GM13976 (cell line): ENCODE results near the gene TMEM50A.

Experiments
- DNase-seq: peaks from one replicate; pipeline ENCODE4 v3.0.0; 2012; ENCODE audit warnings: low spot score
- in situ Hi-C: fragments of 300-500 bp; cut with MboI; formaldehyde crosslinking; loops from one replicate; pipeline ENCODE4 v1.12.0; 2022; ENCODE audit warnings: low sequenced_read_pairs, mixed read lengths, inconsistent platforms; ENCODE audit not compliant: unreplicated experiment
- TF ChIP-seq, protein P1 (sequence below): IDR thresholded peaks from 2 replicates; pipeline ENCODE4 v1.5.1; 2012; ENCODE audit warnings: borderline replicate concordance, mild to moderate bottlenecking; ENCODE audit not compliant: insufficient read depth; ENCODE audit errors: extremely low read depth, missing control alignments, control extremely low read depth

The TMEM50A gene

GRCh38 chr1:25343872-25344271, 5.7 kb downstream of the TMEM50A start:
- TF ChIP-seq, protein P1, sequence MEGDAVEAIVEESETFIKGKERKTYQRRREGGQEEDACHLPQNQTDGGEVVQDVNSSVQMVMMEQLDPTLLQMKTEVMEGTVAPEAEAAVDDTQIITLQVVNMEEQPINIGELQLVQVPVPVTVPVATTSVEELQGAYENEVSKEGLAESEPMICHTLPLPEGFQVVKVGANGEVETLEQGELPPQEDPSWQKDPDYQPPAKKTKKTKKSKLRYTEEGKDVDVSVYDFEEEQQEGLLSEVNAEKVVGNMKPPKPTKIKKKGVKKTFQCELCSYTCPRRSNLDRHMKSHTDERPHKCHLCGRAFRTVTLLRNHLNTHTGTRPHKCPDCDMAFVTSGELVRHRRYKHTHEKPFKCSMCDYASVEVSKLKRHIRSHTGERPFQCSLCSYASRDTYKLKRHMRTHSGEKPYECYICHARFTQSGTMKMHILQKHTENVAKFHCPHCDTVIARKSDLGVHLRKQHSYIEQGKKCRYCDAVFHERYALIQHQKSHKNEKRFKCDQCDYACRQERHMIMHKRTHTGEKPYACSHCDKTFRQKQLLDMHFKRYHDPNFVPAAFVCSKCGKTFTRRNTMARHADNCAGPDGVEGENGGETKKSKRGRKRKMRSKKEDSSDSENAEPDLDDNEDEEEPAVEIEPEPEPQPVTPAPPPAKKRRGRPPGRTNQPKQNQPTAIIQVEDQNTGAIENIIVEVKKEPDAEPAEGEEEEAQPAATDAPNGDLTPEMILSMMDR: no peak
- in situ Hi-C loops: loop anchor here (10.0 kb wide), 1 partner anchor 99 kb away; the partner anchor contains the start of gene RSRP1
- no peak for DNase-seq

- TF ChIP-seq, protein P1: no peak
- DNase-seq: no peak
- in situ Hi-C loops: loop anchor here (10.0 kb wide), 1 partner anchor 103 kb away; the partner anchor contains the start of gene RSRP1
Observed at GRCh38 chr1:25347556-25347955, 9.4 kb downstream of the TMEM50A start.

DNA sequence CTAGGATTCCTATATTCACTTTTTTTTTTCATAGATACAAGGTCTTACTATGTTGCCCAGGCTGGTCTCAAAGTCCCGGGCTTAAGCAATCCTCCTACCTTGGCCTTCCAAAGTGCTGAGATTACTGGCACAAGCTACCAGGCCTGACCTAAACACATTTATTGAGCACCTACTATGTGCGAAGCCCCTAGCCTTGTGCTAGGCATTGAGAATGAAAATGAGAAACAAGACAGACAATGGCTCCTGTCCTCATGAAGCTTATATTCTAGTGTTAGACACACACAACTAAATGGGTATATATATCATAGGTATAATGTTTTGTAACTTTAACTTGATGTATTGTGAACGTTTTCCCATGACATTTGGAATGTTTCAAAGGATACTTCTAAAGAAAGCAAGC, 11.5 kb downstream of the TMEM50A start:
- DNase-seq: no peak
- TF ChIP-seq, protein P1: no peak
- in situ Hi-C loops: loop anchor here (10.0 kb wide), 1 partner anchor 105 kb away; the partner anchor contains the start of gene RSRP1

DNA sequence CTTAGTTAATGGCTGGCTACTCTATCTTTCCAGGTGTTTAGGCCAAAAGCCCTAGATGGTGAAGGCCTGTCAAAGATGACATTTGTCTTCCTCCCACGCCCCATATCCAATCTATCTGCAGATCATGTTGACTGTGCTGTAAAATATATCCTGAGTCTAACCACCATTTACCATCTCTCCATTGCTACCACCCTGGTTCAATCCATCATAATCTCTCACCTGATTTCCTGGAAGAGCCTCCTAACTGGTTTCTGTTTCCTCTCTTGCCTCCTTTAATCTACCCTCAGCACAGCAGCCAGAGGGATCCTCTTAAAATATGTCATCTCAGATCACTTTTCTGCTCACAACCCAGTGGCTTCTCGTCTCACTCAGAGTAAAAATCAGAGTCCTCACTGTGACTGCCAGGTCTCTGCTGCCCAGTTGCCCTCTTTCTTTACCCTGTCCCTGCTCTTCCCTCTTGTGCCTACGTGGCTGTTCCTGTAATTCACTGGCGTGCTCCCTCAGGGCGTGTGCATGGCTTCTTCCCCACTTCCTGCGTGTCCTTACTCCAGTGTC, 17.8 kb downstream of the TMEM50A start:
- TF ChIP-seq, protein P1: no peak
- no peak for DNase-seq
- in situ Hi-C loops: no loop called here

DNA sequence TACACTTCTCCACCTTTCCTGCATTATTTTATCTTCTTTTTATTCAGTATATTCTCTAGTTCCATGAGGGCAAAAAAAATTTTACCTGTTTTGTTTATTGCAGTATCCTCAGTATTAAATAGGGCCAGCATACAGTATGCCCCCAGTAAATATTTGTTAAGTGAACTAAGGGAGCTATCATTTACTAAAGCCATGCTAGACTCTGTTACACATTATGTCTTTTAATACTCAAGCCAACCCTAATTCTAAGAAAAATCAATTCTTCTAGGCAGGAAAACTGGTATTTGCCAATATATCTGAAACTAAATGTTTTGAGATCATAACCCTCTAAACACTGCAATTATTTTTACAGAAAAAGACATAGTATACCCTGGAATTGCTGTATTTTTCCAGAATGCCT, 18.3 kb downstream of the TMEM50A start:
- in situ Hi-C loops: no loop called here
- no peak for DNase-seq

GRCh38 chr1:25356848-25357247, 18.7 kb downstream of the TMEM50A start:
- in situ Hi-C loops: no loop called here
- TF ChIP-seq, protein P1: no peak
- DNase-seq: no peak

More for the DNA sequence above, 18.3 kb downstream of the TMEM50A start:
- TF ChIP-seq, protein P1: no peak
